HL-60 (cell line): ENCODE measurements around the gene JARID2.
"Not testable (repeated sequence)": the region's sequence is repeated elsewhere in the genome, so short reads cannot be mapped to it uniquely, and the experiment has no call there.

Source experiments
- DNase-seq, 2 experiments: peaks; one replicate each; pipeline ENCODE4 v3.0.0-alpha.2; 2010 to 2020; ENCODE audit warnings: low read depth in 1 of 2, low spot score in 1 of 2
- H3K27ac ChIP-seq: fragments of 250-450 bp; sonication (Bioruptor Pico); replicated peaks from 2 replicates; pipeline ENCODE4 v1.5.1; 2020; ENCODE audit warnings: mild to moderate bottlenecking, moderate library complexity
- H3K27me3 ChIP-seq: fragments of 250-450 bp; sonication (Bioruptor Pico); 2 replicates; pipeline ENCODE4 v1.5.1; 2021; ENCODE audit warnings: mild to moderate bottlenecking, moderate library complexity; ENCODE audit not compliant: insufficient read depth, poor library complexity, severe bottlenecking
- H3K4me3 ChIP-seq: replicated peaks from 2 replicates; pipeline ENCODE4 v1.5.1; 2011; ENCODE audit warnings: mild to moderate bottlenecking, control low read depth, low read length; ENCODE audit not compliant: insufficient read depth
- CTCF ChIP-seq: IDR thresholded peaks from one replicate; pipeline ENCODE4 v1.5.1; 2011; ENCODE audit warnings: low read length, control low read depth, inconsistent platforms; ENCODE audit not compliant: insufficient read depth
- GABPA ChIP-seq: IDR thresholded peaks from 2 replicates; pipeline ENCODE4 v1.6.1; 2012; ENCODE audit warnings: low read depth
- POLR2AphosphoS5 ChIP-seq: IDR thresholded peaks from 2 replicates; pipeline ENCODE4 v1.6.1; 2012; ENCODE audit warnings: low read depth
- SPI1 ChIP-seq: IDR thresholded peaks from 2 replicates; pipeline ENCODE4 v1.6.1; 2012; ENCODE audit warnings: low read depth, mild to moderate bottlenecking, borderline replicate concordance
- TF ChIP-seq, protein P1 (sequence below): IDR thresholded peaks from 2 replicates; pipeline ENCODE4 v1.6.1; 2012; ENCODE audit warnings: low read depth; ENCODE audit not compliant: insufficient replicate concordance

JARID2 gene

GRCh38 chr6:15296735-15297134 lies 50.9 kb downstream of the JARID2 start:
- no peak for DNase-seq
- Histone ChIP-seq H3K27ac (peak overlapping the region; percentile 79), H3K27me3 (no peaks in the 10 kb centered on the region), H3K4me3 (no peak overlapping the region)
- no peak for TF ChIP-seq POLR2AphosphoS5

DNA sequence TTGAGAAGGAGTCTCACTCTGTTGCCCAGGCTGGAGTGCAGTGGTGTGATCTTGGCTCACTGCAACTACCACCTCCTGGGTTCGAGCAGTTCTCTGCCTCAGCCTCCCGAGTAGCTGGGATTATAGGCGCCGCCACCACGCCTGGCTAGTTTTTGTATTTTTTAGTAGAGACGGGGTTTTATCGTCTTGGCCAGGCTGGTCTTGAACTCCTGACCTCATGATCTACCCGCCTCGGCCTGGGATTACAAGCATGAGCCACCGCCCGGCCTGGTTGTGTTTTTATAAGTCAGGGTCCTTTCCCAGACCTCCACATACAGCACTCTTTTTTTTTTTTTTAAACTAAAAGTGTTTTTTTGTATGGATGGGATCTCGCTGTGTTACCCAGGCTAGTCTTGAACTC lies 51.3 kb downstream of the JARID2 start:
- not testable (repeated sequence) for H3K4me3 ChIP-seq, DNase-seq, H3K27me3 ChIP-seq
- peak overlapping the region; percentile 79 for H3K27ac ChIP-seq

GRCh38 chr6:15297895-15298590 lies 52.2 kb downstream of the JARID2 start:
- Histone ChIP-seq H3K27ac (peak overlapping the region; percentile 79), H3K27me3 (no peaks in the 10 kb centered on the region), H3K4me3 (no peak overlapping the region)
- DNase-seq = peak in 1 of 2 experiments; percentile 45
- no peak for TF ChIP-seq POLR2AphosphoS5
- TF ChIP-seq, protein P1, sequence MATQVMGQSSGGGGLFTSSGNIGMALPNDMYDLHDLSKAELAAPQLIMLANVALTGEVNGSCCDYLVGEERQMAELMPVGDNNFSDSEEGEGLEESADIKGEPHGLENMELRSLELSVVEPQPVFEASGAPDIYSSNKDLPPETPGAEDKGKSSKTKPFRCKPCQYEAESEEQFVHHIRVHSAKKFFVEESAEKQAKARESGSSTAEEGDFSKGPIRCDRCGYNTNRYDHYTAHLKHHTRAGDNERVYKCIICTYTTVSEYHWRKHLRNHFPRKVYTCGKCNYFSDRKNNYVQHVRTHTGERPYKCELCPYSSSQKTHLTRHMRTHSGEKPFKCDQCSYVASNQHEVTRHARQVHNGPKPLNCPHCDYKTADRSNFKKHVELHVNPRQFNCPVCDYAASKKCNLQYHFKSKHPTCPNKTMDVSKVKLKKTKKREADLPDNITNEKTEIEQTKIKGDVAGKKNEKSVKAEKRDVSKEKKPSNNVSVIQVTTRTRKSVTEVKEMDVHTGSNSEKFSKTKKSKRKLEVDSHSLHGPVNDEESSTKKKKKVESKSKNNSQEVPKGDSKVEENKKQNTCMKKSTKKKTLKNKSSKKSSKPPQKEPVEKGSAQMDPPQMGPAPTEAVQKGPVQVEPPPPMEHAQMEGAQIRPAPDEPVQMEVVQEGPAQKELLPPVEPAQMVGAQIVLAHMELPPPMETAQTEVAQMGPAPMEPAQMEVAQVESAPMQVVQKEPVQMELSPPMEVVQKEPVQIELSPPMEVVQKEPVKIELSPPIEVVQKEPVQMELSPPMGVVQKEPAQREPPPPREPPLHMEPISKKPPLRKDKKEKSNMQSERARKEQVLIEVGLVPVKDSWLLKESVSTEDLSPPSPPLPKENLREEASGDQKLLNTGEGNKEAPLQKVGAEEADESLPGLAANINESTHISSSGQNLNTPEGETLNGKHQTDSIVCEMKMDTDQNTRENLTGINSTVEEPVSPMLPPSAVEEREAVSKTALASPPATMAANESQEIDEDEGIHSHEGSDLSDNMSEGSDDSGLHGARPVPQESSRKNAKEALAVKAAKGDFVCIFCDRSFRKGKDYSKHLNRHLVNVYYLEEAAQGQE = no peak

DNA sequence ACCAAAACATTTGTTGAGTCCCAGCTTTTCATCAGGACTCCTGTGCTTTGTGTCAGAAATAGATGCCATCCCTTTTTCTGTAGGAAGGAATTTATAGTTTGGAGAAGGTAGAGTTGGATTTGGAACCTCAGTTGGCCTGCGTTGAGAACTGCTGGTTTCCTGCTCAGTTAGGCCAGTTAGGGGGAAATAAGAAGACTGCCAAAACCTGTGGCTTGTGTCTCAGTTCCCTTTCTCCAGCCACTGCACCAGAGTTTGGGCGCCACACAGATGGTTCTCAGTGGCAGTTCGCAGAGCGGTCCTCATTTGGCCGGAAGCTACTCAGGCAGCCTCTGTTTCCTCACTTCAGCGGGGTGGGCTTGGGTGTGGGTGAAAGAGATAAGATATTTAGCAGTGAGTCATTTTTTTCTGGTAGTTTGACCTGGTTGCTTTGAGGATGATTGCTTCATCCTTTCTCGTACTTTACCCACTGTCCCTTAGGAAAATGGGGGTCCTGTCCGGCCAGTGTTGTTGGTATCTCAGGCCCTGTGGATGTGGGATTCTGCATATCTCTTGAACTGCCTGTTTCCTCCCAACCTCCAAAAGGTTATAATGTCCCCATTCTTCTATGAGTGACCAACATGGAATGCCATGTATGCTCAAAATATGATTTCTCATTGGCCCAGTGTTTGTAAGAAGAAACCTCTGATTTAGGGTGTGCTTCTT lies 53.7 kb downstream of the JARID2 start:
- DNase-seq = peak; percentile 88 to 96
- H3K27me3 ChIP-seq = no peaks in the 10 kb centered on the region
- H3K4me3 ChIP-seq = peak overlapping the region; percentile 19
- TF ChIP-seq GABPA (no peak), CTCF (no peak), POLR2AphosphoS5 (peak; percentile 92; the same call in 1 of the 2 replicates), SPI1 (peak; percentile 82; the same call in 1 of the 2 replicates)
- TF ChIP-seq, protein P1 = no peak
- H3K27ac ChIP-seq = peak overlapping the region; percentile 79

GRCh38 chr6:15301179-15302006 lies 55.5 kb downstream of the JARID2 start:
- H3K27me3 ChIP-seq = no peaks in the 10 kb centered on the region
- no peak overlapping the region for H3K4me3 ChIP-seq
- no peak for DNase-seq
- TF ChIP-seq GABPA (no peak), POLR2AphosphoS5 (no peak), SPI1 (no peak), CTCF (no peak)
- TF ChIP-seq, protein P1 = no peak
- H3K27ac ChIP-seq = peak overlapping the region; percentile 79
